GM12878 (cell line): ENCODE results near the gene GDA. TPM values are rescaled to one million over a fixed set of nuclear protein-coding genes. Genes with fewer than 3 reads are reported as not detected.

Experiments
- ATAC-seq: fragments of 200-7000 bp; cut with Tn5 transposase; 3 replicates; pipeline ENCODE4 v1.9.1; 2020; ENCODE audit warnings: mild to moderate bottlenecking, moderate library complexity
- BruUV-seq: library from RNA; stranded (reverse); fragments of 400-500 nt; replicated peaks from 2 replicates; lab custom pipeline; 2021; lab: Mats Ljungman, UMichigan
- CTCF ChIA-PET: fragments of 300-600 bp; sonication (Branson Sonifier 250); formaldehyde crosslinking; extraction: SDS; loops from one replicate; lab custom pipeline; 2021; ENCODE audit warnings: inconsistent platforms; lab: Yijun Ruan, JAX
- POLR2A ChIA-PET: fragments of 350-600 bp; formaldehyde crosslinking; extraction: SDS; loops from one replicate; lab custom pipeline; 2021; ENCODE audit warnings: inconsistent platforms; lab: Charles Lee
- RAD21 ChIA-PET: fragments of 300-600 bp; sonication (Branson Sonifier 250); formaldehyde crosslinking; loops from one replicate; lab custom pipeline; 2023; ENCODE audit warnings: antibody characterized with exemption; ENCODE audit not compliant: unreplicated experiment; lab: Charles Lee
- SMC1A ChIA-PET: fragments of 300-600 bp; sonication (Branson Sonifier 250); formaldehyde crosslinking; loops from one replicate; lab custom pipeline; 2023; ENCODE audit not compliant: unreplicated experiment, uncharacterized antibody; lab: Charles Lee
- DNase-seq: peaks from one replicate; pipeline ENCODE4 v3.0.0-alpha.2; 2011; ENCODE audit warnings: low read depth, low spot score
- FAIRE-seq: peaks from 3 replicates; lab custom pipeline; 2011; peaks lifted over from hg19 to GRCh38; lab: Jason Lieb, UNC
- H2AFZ ChIP-seq: 2 replicates; pipeline ENCODE4 v1.6.0; 2011; ENCODE audit warnings: low read depth, low read length, control low read depth; ENCODE audit not compliant: control insufficient read depth
- H3K27ac ChIP-seq: 2 replicates; pipeline ENCODE4 v1.5.1; 2011; ENCODE audit warnings: control low read depth; ENCODE audit not compliant: control insufficient read depth, insufficient read depth
- H3K27me3 ChIP-seq, 2 experiments: replicated peaks in 1 of 2; 2 replicates each; pipeline versions ENCODE4 v1.6.0 to v1.6.1; 2011; ENCODE audit warnings: low read length in 1 of 2; ENCODE audit not compliant: control insufficient read depth in 2 of 2, insufficient read depth in 2 of 2
- H3K36me3 ChIP-seq, 2 experiments: 2 replicates each; pipeline ENCODE4 v1.5.1; 2011; ENCODE audit warnings: low read length in 1 of 2; ENCODE audit not compliant: control insufficient read depth in 2 of 2, insufficient read depth in 2 of 2
- H3K4me1 ChIP-seq: 2 replicates; pipeline ENCODE4 v1.6.1; 2011; ENCODE audit warnings: mild to moderate bottlenecking, low read length, moderate library complexity, mixed read lengths; ENCODE audit not compliant: control insufficient read depth, insufficient read depth
- H3K4me2 ChIP-seq: 2 replicates; pipeline ENCODE4 v1.6.0; 2011; ENCODE audit warnings: control low read depth; ENCODE audit not compliant: control insufficient read depth, insufficient read depth
- H3K4me3 ChIP-seq: fragments of 200-600 bp; sonication (generic); 2 replicates; pipeline ENCODE4 v1.5.1; 2016
- H3K79me2 ChIP-seq: 2 replicates; pipeline ENCODE4 v1.6.0; 2011; ENCODE audit warnings: low read length; ENCODE audit not compliant: control insufficient read depth, insufficient read depth
- H3K9ac ChIP-seq: 2 replicates; pipeline ENCODE4 v1.8.0; 2011; ENCODE audit warnings: low read length, control low read depth, mixed read lengths; ENCODE audit not compliant: control insufficient read depth, insufficient read depth
- H3K9me3 ChIP-seq: replicated peaks from 3 replicates; pipeline ENCODE4 v1.5.1; 2011; ENCODE audit warnings: mild to moderate bottlenecking, low read length; ENCODE audit not compliant: control insufficient read depth, insufficient read depth
- H4K20me1 ChIP-seq: 2 replicates; pipeline ENCODE4 v1.6.0; 2011; ENCODE audit not compliant: control insufficient read depth, insufficient read depth
- CBX3 ChIP-seq: fragments of 200-600 bp; sonication (generic); IDR thresholded peaks from 2 replicates; pipeline ENCODE4 v1.6.1; 2016; ENCODE audit warnings: low read depth, borderline replicate concordance
- CREM ChIP-seq: IDR thresholded peaks from 2 replicates; pipeline ENCODE4 v1.6.1; 2014; ENCODE audit warnings: antibody characterized with exemption, low read depth
- CTCF ChIP-seq, 3 experiments: IDR thresholded peaks in 2 of 3; conservative IDR thresholded peaks in 1 of 3; 2 replicates each; pipeline ENCODE4 v1.5.1; 2011; ENCODE audit warnings: low read depth in 3 of 3, low read length in 3 of 3, mild to moderate bottlenecking in 3 of 3, control low read depth in 2 of 3, moderate library complexity in 2 of 3, inconsistent platforms in 1 of 3, mixed read lengths in 1 of 3; ENCODE audit not compliant: control insufficient read depth in 2 of 3, insufficient read depth in 1 of 3; ENCODE audit errors: extremely low read depth in 1 of 3
- E2F4 ChIP-seq: IDR thresholded peaks from 2 replicates; pipeline ENCODE4 v1.6.1; 2012; ENCODE audit warnings: low read depth, low read length, improper control_type of control experiment
- ELK1 ChIP-seq: IDR thresholded peaks from 2 replicates; pipeline ENCODE4 v1.6.1; 2012; ENCODE audit warnings: low read depth, low read length, improper control_type of control experiment
- ETV6 ChIP-seq, 2 experiments: fragments of 450-650 bp in 1 of 2; IDR thresholded peaks in 1 of 2; conservative IDR thresholded peaks in 1 of 2; 2 replicates each; pipeline ENCODE4 v1.6.1; 2014; ENCODE audit warnings: antibody characterized with exemption in 1 of 2, borderline replicate concordance in 1 of 2, low read depth in 1 of 2, mild to moderate bottlenecking in 1 of 2, moderate library complexity in 1 of 2
- GABPA ChIP-seq: IDR thresholded peaks from 2 replicates; pipeline ENCODE4 v1.6.1; 2014; ENCODE audit warnings: antibody characterized with exemption, low read depth, mild to moderate bottlenecking, inconsistent platforms
- HDAC6 ChIP-seq: fragments of 200-600 bp; sonication (generic); IDR thresholded peaks from one replicate; pipeline ENCODE4 v1.8.0; 2017; ENCODE audit warnings: antibody characterized with exemption; ENCODE audit not compliant: unreplicated experiment
- MEF2B ChIP-seq: fragments of 450-650 bp; IDR thresholded peaks from 2 replicates; pipeline ENCODE4 v1.6.1; 2018; ENCODE audit warnings: mild to moderate bottlenecking, moderate library complexity; ENCODE audit not compliant: partially characterized antibody, poor library complexity, severe bottlenecking
- NRF1 ChIP-seq: conservative IDR thresholded peaks from 2 replicates; pipeline ENCODE4 v1.6.1; 2011; ENCODE audit warnings: mild to moderate bottlenecking, low read depth, low read length, improper control_type of control experiment
- PAX5 ChIP-seq: IDR thresholded peaks from 2 replicates; pipeline ENCODE4 v1.6.1; 2011; ENCODE audit warnings: low read depth, low read length, borderline replicate concordance
- PAX8 ChIP-seq: fragments of 450-650 bp; IDR thresholded peaks from 2 replicates; pipeline ENCODE4 v1.6.1; 2017; ENCODE audit warnings: mild to moderate bottlenecking, moderate library complexity
- RUNX3 ChIP-seq: IDR thresholded peaks from 2 replicates; pipeline ENCODE4 v1.6.1; 2012; ENCODE audit warnings: low read length, inconsistent platforms
- SUZ12 ChIP-seq: fragments of 200-600 bp; sonication (generic); IDR thresholded peaks from one replicate; pipeline ENCODE4 v1.6.1; 2018; ENCODE audit warnings: antibody characterized with exemption, mild to moderate bottlenecking; ENCODE audit not compliant: unreplicated experiment
- ZBTB11 ChIP-seq: fragments of 450-650 bp; formaldehyde crosslinking; IDR thresholded peaks from 2 replicates; pipeline ENCODE4 v1.5.0; 2022; ENCODE audit warnings: mild to moderate bottlenecking, missing genetic modification characterization
- WGBS: methylation state at CpG from one replicate; pipeline ENCODE4 v1.1.6; 2016; ENCODE audit warnings: low lambda C conversion rate; ENCODE audit not compliant: insufficient replicate concordance, insufficient coverage; ENCODE audit errors: missing lambda C conversion rate; 5-methylcytosine and 5-hydroxymethylcytosine counted together
- in situ Hi-C: fragments of 300-500 bp; cut with MboI; formaldehyde crosslinking; loops from 9 replicates; pipeline ENCODE4 v1.14.3; 2018; ENCODE audit warnings: mixed read lengths
- intact Hi-C: fragments of 100-400 bp; cut with micrococcal nuclease; formaldehyde crosslinking; loops from one replicate; pipeline ENCODE4 v1.14.2; 2022; ENCODE audit not compliant: unreplicated experiment
- polyA plus RNA-seq, 11 experiments: library from polyadenylated mRNA; depleted of rRNA in 4 of 11; unstranded in 6 of 11; stranded (reverse) in 5 of 11; fragments of >200 nt; fragmentation: Nextera tagmentation in 4 of 11; fragmentation: Illumina TruSeq in 1 of 11; extraction: Ambion mirVana in 4 of 11; extraction: Trizol in 1 of 11; gene quantifications; 1 replicate in 1 of 11; 2 replicates in 10 of 11; pipeline versions ENCODE4 v1.2.1 to v1.2.3, GENCODE V29; 2011 to 2016; ENCODE audit warnings: inconsistent platforms in 2 of 11, missing spikeins in 2 of 11, low read depth in 1 of 11
- total RNA-seq, 4 experiments: library from RNA; depleted of rRNA in 3 of 4; stranded (reverse); fragments of >200 nt in 3 of 4; fragmentation: Illumina TruSeq in 1 of 4; extraction: Trizol in 1 of 4; gene quantifications; 2 replicates each; pipeline versions ENCODE4 v1.2.1 to v1.2.3, GENCODE V29; 2013 to 2021

The GDA gene
- total and polyA plus RNA-seq, 10 of the 15 experiments (the other 5 are each of a cell fraction or from before 2014, with no cell fraction given) = 0.19 to 17.9 (median 0.48) TPM; not detected in 2

- ChIA-PET RAD21 (no interaction called here), CTCF (interaction anchor here (1.4 kb wide), 1 partner anchor 11 kb away, joined by 4 read pairs; no protein-coding TSS in a partner anchor), SMC1A (interaction anchor here (1.9 to 2.4 kb wide), 2 partner anchors 17 to 120 kb away, joined by 5 read pairs; no protein-coding TSS in a partner anchor), POLR2A (no interaction called here)
- TF ChIP-seq HDAC6 (no peak), PAX5 (no peak), NRF1 (no peak), MEF2B (no peak), PAX8 (no peak), RUNX3 (no peak), CREM (no peak), E2F4 (no peak), CBX3 (no peak), CTCF (IDR thresholded peaks at IDR 0.05 in 2 of 3, conservative IDR thresholded peaks at IDR 0.05 in 1 of 3; ENCODE audit: control insufficient read depth in 2 of 3, extremely low read depth in 1 of 3, insufficient read depth in 1 of 3, low read depth in 3 of 3, low read length in 3 of 3) (no peak), ETV6 (conservative IDR thresholded peaks at IDR 0.05 in 1 of 2, IDR thresholded peaks at IDR 0.05 in 1 of 2; ENCODE audit: borderline replicate concordance in 1 of 2, low read depth in 1 of 2) (no peak), ELK1 (no peak), ZBTB11 (CRISPR knock-in tag) (no peak), GABPA (no peak), SUZ12 (no peak)
- Histone ChIP-seq H3K9ac (no peak overlapping the region), H3K27ac (no peak overlapping the region), H3K79me2 (no peaks in the 10 kb centered on the region), H3K4me1 (no peaks in the 10 kb centered on the region; the same call in 1 of the 2 replicates), H4K20me1 (no peaks in the 10 kb centered on the region), H3K4me3 (no peak overlapping the region), H3K36me3 (no peaks in the 10 kb centered on the region), H3K4me2 (no peak overlapping the region), H3K9me3 (no peaks in the 10 kb centered on the region; the same call in 2 of the 3 replicates), H2AFZ (no peak overlapping the region), H3K27me3 (no peaks in the 10 kb centered on the region)
- FAIRE-seq (no peak), ATAC-seq (no peak), DNase-seq (no peak)
- intact Hi-C loops = no loop called here
- in situ Hi-C loops = no loop called here
- no TSS peak for BruUV-seq
- WGBS = 36% methylated on average over 3 of the region's 3 CpGs
These were observed 9.4 kb downstream of the GDA start for GRCh38 chr9:72158680-72159079.
